Gastroesophageal sphincter (tissue), 4 donors: ENCODE results near the gene SH3GL3. TPM values are rescaled to one million over a fixed set of nuclear protein-coding genes. Genes with fewer than 3 reads are reported as not detected.

Experiments used
- ATAC-seq: fragments of 150-250 bp; one replicate; pipeline ENCODE4 v1.9.1; 2016; ENCODE audit warnings: mild to moderate bottlenecking, moderate library complexity
- H3K27ac ChIP-seq, 4 donors: fragments of 200-600 bp; sonication (generic) in 3 of 4; 1 replicate in 3 of 4; 2 replicates in 1 of 4; pipeline ENCODE4 v1.5.1; 2016 to 2019
- H3K27me3 ChIP-seq: fragments of 200-600 bp; sonication (generic); one replicate; pipeline ENCODE4 v1.5.1; 2019
- H3K36me3 ChIP-seq, 2 donors: fragments of 200-600 bp; sonication (generic); one replicate each; pipeline ENCODE4 v1.5.1; 2019; ENCODE audit warnings: control low read depth in 1 of 2
- H3K4me1 ChIP-seq, 3 donors: fragments of 200-600 bp; sonication (generic); 1 replicate in 2 of 3; 2 replicates in 1 of 3; pipeline ENCODE4 v1.5.1; 2016 to 2019; ENCODE audit warnings: control low read depth in 2 of 3
- H3K4me3 ChIP-seq, 2 donors: fragments of 200-600 bp; sonication (generic); one replicate each; pipeline ENCODE4 v1.5.1; 2019; ENCODE audit warnings: mild to moderate bottlenecking in 1 of 2, moderate library complexity in 1 of 2
- H3K9me3 ChIP-seq, 3 donors: fragments of 200-600 bp; sonication (generic); one replicate each; pipeline ENCODE4 v1.5.1; 2017 to 2019; ENCODE audit warnings: control low read depth in 2 of 3
- CTCF ChIP-seq, 4 experiments: fragments of 200-600 bp in 2 of 4; fragments of 450-650 bp in 2 of 4; sonication (generic) in 1 of 4; IDR thresholded peaks; one replicate each; pipeline ENCODE4 v1.5.1; 2017 to 2019; ENCODE audit warnings: antibody characterized with exemption in 4 of 4, mild to moderate bottlenecking in 2 of 4, moderate library complexity in 2 of 4
- EP300 ChIP-seq: sonication (generic); formaldehyde crosslinking; IDR thresholded peaks from one replicate; pipeline ENCODE4 v1.6.1; 2017; ENCODE audit warnings: antibody characterized with exemption, mild to moderate bottlenecking
- POLR2A ChIP-seq, 2 donors: fragments of 450-650 bp; IDR thresholded peaks; one replicate each; pipeline ENCODE4 v1.6.1; 2017; ENCODE audit warnings: antibody characterized with exemption in 2 of 2, mild to moderate bottlenecking in 2 of 2, moderate library complexity in 1 of 2
- POLR2AphosphoS5 ChIP-seq: sonication (generic); formaldehyde crosslinking; IDR thresholded peaks from one replicate; pipeline ENCODE4 v1.6.1; 2017; ENCODE audit warnings: antibody characterized with exemption
- WGBS, 2 donors: methylation state at CpG; one replicate each; pipeline ENCODE4 v1.1.5; 2018; ENCODE audit warnings: low coverage in 1 of 2; 5-methylcytosine and 5-hydroxymethylcytosine counted together
- total RNA-seq, 4 donors: library from RNA; depleted of rRNA; stranded (reverse); fragments of >200 nt; gene quantifications; one replicate each; pipeline ENCODE4 v1.1.0, GENCODE V29; 2016

Gene SH3GL3
- total RNA-seq, 4 donors from 2014 or later: 0.31 to 0.94 TPM; not detected in 2

GRCh38 chr15:83546512-83546888 lies 99.4 kb downstream of the SH3GL3 start:
- H3K27me3 ChIP-seq: no peaks in the 10 kb centered on the region
- ATAC-seq: no peak

GRCh38 chr15:83547168-83547567 lies 100.0 kb downstream of the SH3GL3 start:
- H3K36me3 ChIP-seq: no peaks in the 10 kb centered on the region
- H3K27ac ChIP-seq: no peak overlapping the region
- no peaks in the 10 kb centered on the region for H3K27me3 ChIP-seq
- no peak for TF ChIP-seq POLR2A (IDR thresholded peaks at IDR 0.05)
- TF ChIP-seq CTCF (IDR thresholded peaks at IDR 0.05): no peak
- TF ChIP-seq EP300: no peak
- no peak for TF ChIP-seq POLR2AphosphoS5
- no peak overlapping the region for H3K4me3 ChIP-seq
- ATAC-seq: no peak
- H3K4me1 ChIP-seq: no peaks in the 10 kb centered on the region
- H3K9me3 ChIP-seq: peaks cover 0 to 20% (median 0%) of the 10 kb centered on the region in 3 donors
- 84 to 94% methylated on average over 2 to 4 of the region's 4 CpGs for WGBS, 2 donors

More at GRCh38 chr15:83546512-83546888, 99.4 kb downstream of the SH3GL3 start:
- Histone ChIP-seq H3K4me1 (no peaks in the 10 kb centered on the region), H3K4me3 (no peak overlapping the region), H3K36me3 (no peaks in the 10 kb centered on the region), H3K27ac (no peak overlapping the region), H3K9me3 (peaks cover 0 to 20% (median 0%) of the 10 kb centered on the region in 3 donors)
- no peak for TF ChIP-seq POLR2A (IDR thresholded peaks at IDR 0.05)
- no peak for TF ChIP-seq CTCF (IDR thresholded peaks at IDR 0.05)
- TF ChIP-seq EP300: no peak
- no peak for TF ChIP-seq POLR2AphosphoS5

GRCh38 chr15:83549623-83550022 lies 102.5 kb downstream of the SH3GL3 start:
- TF ChIP-seq POLR2AphosphoS5 (no peak), EP300 (no peak), POLR2A (IDR thresholded peaks at IDR 0.05) (no peak), CTCF (IDR thresholded peaks at IDR 0.05) (no peak)
- WGBS, 2 donors: 50 to 86% methylated on average over 1 of the region's 1 CpG
- H3K27ac ChIP-seq: no peak overlapping the region

GRCh38 chr15:83554558-83554957 lies 107.4 kb downstream of the SH3GL3 start:
- H3K4me1 ChIP-seq: peaks cover 0 to 3% (median 0%) of the 10 kb centered on the region in 3 donors
- peaks cover 11% of the 10 kb centered on the region for H3K27me3 ChIP-seq
- WGBS, 2 donors: 89 to 90% methylated on average over 1 to 5 of the region's 5 CpGs
- no peak overlapping the region for H3K27ac ChIP-seq
- H3K36me3 ChIP-seq: no peaks in the 10 kb centered on the region
- H3K4me3 ChIP-seq: no peak overlapping the region
- no peaks in the 10 kb centered on the region for H3K9me3 ChIP-seq
- no peak for ATAC-seq
- TF ChIP-seq POLR2AphosphoS5 (no peak), EP300 (no peak), POLR2A (IDR thresholded peaks at IDR 0.05) (no peak), CTCF (IDR thresholded peaks at IDR 0.05) (no peak)

More at GRCh38 chr15:83549623-83550022, 102.5 kb downstream of the SH3GL3 start:
- ATAC-seq: no peak
- Histone ChIP-seq H3K36me3 (no peaks in the 10 kb centered on the region), H3K4me1 (no peaks in the 10 kb centered on the region), H3K27me3 (peaks cover 7% of the 10 kb centered on the region), H3K4me3 (no peak overlapping the region), H3K9me3 (peaks cover 0 to 19% (median 0%) of the 10 kb centered on the region in 3 donors)

GRCh38 chr15:83555383-83555782 lies 108.2 kb downstream of the SH3GL3 start:
- Histone ChIP-seq H3K27me3 (peaks cover 11% of the 10 kb centered on the region), H3K27ac (no peak overlapping the region), H3K9me3 (no peaks in the 10 kb centered on the region), H3K4me1 (peaks cover 0 to 3% (median 0%) of the 10 kb centered on the region in 3 donors), H3K36me3 (no peaks in the 10 kb centered on the region), H3K4me3 (no peak overlapping the region)
- TF ChIP-seq POLR2AphosphoS5 (no peak), CTCF (IDR thresholded peaks at IDR 0.05) (no peak), EP300 (no peak), POLR2A (IDR thresholded peaks at IDR 0.05) (no peak)
- no peak for ATAC-seq
- 84 to 100% methylated on average over 1 to 2 of the region's 2 CpGs for WGBS, 2 donors
